Left lung (tissue), 10 donors: ENCODE measurements around the gene PSMB4. TPM values are rescaled to one million over a fixed set of nuclear protein-coding genes. Genes with fewer than 3 reads are reported as not detected.
"Not testable (repeated sequence)": the region's sequence is repeated elsewhere in the genome, so short reads cannot be mapped to it uniquely, and the experiment has no call there.

ENCODE experiments used
- ATAC-seq: fragments of 200-7000 bp; cut with Tn5 transposase; one replicate; pipeline ENCODE4 v1.9.1; 2020; ENCODE audit warnings: moderate library complexity
- DNase-seq, 4 donors: peaks; one replicate each; pipeline ENCODE4 v3.0.0-alpha.2; 2013 to 2020
- H3K27ac ChIP-seq, 2 donors: fragments of 200-600 bp; sonication (generic) in 1 of 2; one replicate each; pipeline versions ENCODE4 v1.5.0 to v1.8.0; 2020 to 2021
- H3K27me3 ChIP-seq, 2 donors: fragments of 200-600 bp; sonication (generic) in 1 of 2; one replicate each; pipeline versions ENCODE4 v1.5.0 to v1.8.0; 2020 to 2021
- H3K36me3 ChIP-seq, 2 donors: fragments of 200-600 bp; sonication (generic) in 1 of 2; one replicate each; pipeline versions ENCODE4 v1.5.0 to v1.8.0; 2020 to 2021
- H3K4me1 ChIP-seq, 2 donors: fragments of 200-600 bp; one replicate each; pipeline ENCODE4 v1.8.0; 2021
- H3K4me3 ChIP-seq, 2 donors: fragments of 200-600 bp; sonication (generic) in 1 of 2; one replicate each; pipeline versions ENCODE4 v1.5.0 to v1.8.0; 2020 to 2021; ENCODE audit warnings: mild to moderate bottlenecking in 1 of 2
- H3K9me3 ChIP-seq, 2 donors: fragments of 200-600 bp; sonication (generic) in 1 of 2; one replicate each; pipeline versions ENCODE4 v1.5.0 to v1.8.0; 2020 to 2021
- intact Hi-C, 2 donors: fragments of 100-400 bp; cut with DNase I; formaldehyde crosslinking; loops; one replicate each; pipeline versions ENCODE4 v1.11.2 to v1.14.2; 2022
- polyA plus RNA-seq, 6 donors: library from polyadenylated mRNA; unstranded; fragments of 120-200 nt; gene quantifications; one replicate each; pipeline ENCODE4 v1.2.1, GENCODE V29; 2013; ENCODE audit not compliant: insufficient read length in 6 of 6
- total RNA-seq, 2 donors: library from RNA; stranded (reverse); fragmentation: NEBNext Ultra II Directional; extraction: Animal tissue kit (Norgen Biotek cat#: 25700); gene quantifications; one replicate each; pipeline ENCODE4 v1.2.1, GENCODE V29; 2021
- TF ChIP-seq, protein P1 (sequence below), 2 donors: fragments of 200-600 bp; sonication (generic) in 1 of 2; IDR thresholded peaks; one replicate each; pipeline versions ENCODE4 v1.5.0 to v1.8.0; 2021; ENCODE audit warnings: antibody characterized with exemption in 2 of 2
- donor health status: DM: no; HTN: yes; CAD: no.
- donor health status: DM: no; HTN: no; CAD: no.

The PSMB4 gene
- total and polyA plus RNA-seq, 8 donors: 166 to 249 (median 219) TPM

DNA sequence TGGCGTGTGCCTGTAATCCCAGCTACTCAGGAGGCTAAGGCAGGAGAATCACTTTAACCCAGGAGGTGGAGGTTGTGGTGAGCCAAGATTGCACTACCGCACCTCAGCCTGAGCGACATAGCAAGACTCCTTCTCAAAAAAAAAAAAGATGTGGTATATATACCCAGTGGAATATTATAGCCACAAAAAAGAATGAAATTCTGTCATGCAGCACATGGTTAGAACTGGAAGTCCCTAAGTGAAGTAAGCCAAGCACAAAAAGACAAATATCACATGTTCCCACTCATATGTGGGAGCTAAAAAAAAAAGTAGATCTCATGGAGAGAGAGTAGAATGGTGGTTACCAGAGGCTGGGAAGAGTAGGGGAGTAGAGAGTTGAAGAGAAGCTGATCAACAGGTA, 18.7 kb downstream of the PSMB4 start:
- DNase-seq (no peak), ATAC-seq (no peak)
- intact Hi-C loops: no loop called here
- Histone ChIP-seq H3K36me3 (peaks cover 0 to 96% of the 10 kb centered on the region in 2 donors), H3K4me1 (no peaks in the 10 kb centered on the region), H3K4me3 (no peak overlapping the region), H3K9me3 (no peaks in the 10 kb centered on the region), H3K27ac (no peak overlapping the region), H3K27me3 (no peaks in the 10 kb centered on the region)
- TF ChIP-seq, protein P1, sequence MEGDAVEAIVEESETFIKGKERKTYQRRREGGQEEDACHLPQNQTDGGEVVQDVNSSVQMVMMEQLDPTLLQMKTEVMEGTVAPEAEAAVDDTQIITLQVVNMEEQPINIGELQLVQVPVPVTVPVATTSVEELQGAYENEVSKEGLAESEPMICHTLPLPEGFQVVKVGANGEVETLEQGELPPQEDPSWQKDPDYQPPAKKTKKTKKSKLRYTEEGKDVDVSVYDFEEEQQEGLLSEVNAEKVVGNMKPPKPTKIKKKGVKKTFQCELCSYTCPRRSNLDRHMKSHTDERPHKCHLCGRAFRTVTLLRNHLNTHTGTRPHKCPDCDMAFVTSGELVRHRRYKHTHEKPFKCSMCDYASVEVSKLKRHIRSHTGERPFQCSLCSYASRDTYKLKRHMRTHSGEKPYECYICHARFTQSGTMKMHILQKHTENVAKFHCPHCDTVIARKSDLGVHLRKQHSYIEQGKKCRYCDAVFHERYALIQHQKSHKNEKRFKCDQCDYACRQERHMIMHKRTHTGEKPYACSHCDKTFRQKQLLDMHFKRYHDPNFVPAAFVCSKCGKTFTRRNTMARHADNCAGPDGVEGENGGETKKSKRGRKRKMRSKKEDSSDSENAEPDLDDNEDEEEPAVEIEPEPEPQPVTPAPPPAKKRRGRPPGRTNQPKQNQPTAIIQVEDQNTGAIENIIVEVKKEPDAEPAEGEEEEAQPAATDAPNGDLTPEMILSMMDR (IDR thresholded peaks at IDR 0.05): no peak

DNA sequence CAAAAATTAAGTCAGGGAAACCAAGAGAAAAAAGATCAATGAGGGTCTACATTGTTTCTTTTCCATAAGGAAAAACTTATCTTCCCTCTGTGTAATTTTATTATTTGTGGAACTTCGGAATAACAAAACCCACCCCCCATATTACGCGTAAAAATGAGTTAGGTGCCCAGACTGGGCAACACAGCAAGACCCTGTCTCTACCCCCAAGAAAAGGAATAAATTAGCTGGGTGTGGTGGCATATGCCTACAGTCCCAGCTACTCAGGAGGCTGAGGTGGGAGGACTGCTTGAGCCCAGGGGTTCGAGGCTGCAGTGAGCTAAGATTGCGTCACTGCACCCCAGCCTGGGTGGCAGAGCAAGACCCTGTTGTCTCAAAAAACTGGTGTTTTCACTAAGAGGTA, 20.4 kb downstream of the PSMB4 start:
- H3K27ac ChIP-seq: no peak overlapping the region

DNA sequence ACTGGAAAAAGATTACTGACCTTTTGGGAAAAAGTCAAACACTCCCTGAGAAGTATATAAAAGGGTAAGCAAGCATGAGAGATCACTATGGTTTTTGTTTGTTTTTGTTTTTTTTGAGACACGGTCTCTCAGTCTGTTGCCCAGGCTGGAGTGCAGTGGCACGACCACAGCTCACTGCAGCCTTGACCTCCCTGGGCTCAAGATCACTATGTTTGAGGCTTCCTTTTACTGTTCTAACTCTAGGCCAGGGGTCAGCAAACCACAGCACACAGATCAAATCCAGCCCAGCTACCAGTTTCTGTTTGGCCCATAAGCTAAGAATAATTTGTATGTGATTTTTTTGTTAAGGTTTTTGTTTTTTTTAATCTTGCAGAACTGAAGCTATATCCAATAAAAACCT, 25.7 kb downstream of the PSMB4 start:
- H3K27ac ChIP-seq: no peak overlapping the region
- H3K36me3 ChIP-seq: peaks cover 0 to 98% of the 10 kb centered on the region in 2 donors
- no peaks in the 10 kb centered on the region for H3K9me3 ChIP-seq
- TF ChIP-seq, protein P1 (IDR thresholded peaks at IDR 0.05): no peak
- intact Hi-C loops: no loop called here
- no peaks in the 10 kb centered on the region for H3K4me1 ChIP-seq
- no peak overlapping the region for H3K4me3 ChIP-seq
- H3K27me3 ChIP-seq: no peaks in the 10 kb centered on the region
- ATAC-seq (no peak), DNase-seq (no peak)

More for the DNA sequence above, 20.4 kb downstream of the PSMB4 start:
- Histone ChIP-seq H3K27me3 (no peaks in the 10 kb centered on the region), H3K36me3 (peaks cover 0 to 97% of the 10 kb centered on the region in 2 donors), H3K4me3 (no peak overlapping the region), H3K4me1 (no peaks in the 10 kb centered on the region), H3K9me3 (no peaks in the 10 kb centered on the region)
- DNase-seq: no peak
- TF ChIP-seq, protein P1 (IDR thresholded peaks at IDR 0.05): no peak
- ATAC-seq: no peak
- intact Hi-C loops: no loop called here

DNA sequence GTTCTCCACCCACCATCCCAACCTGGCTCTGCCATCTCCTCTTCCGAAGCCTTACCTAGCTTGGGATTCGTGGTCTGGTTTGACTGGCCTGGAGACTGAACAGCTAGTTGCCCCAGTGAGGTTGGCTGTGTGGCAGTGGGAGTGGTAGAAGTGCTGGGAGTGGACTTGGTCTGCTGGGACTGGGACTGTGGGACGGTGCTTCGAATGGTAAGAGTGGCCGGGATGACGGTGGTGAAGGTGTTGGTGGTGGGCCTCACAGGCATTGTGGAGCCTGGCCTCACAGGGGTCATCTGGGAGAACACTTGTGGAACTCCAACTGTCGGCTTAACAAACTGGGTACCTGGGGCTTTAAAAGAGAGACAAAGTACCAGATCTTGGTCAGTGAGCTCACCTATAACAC, 28.7 kb downstream of the PSMB4 start:
- DNase-seq (no peak), ATAC-seq (no peak)
- Histone ChIP-seq H3K27ac (no peak overlapping the region), H3K27me3 (no peaks in the 10 kb centered on the region), H3K9me3 (no peaks in the 10 kb centered on the region), H3K36me3 (peaks cover 0 to 74% of the 10 kb centered on the region in 2 donors), H3K4me3 (no peak overlapping the region), H3K4me1 (no peaks in the 10 kb centered on the region)
- TF ChIP-seq, protein P1 (IDR thresholded peaks at IDR 0.05): no peak
- intact Hi-C loops: no loop called here

DNA sequence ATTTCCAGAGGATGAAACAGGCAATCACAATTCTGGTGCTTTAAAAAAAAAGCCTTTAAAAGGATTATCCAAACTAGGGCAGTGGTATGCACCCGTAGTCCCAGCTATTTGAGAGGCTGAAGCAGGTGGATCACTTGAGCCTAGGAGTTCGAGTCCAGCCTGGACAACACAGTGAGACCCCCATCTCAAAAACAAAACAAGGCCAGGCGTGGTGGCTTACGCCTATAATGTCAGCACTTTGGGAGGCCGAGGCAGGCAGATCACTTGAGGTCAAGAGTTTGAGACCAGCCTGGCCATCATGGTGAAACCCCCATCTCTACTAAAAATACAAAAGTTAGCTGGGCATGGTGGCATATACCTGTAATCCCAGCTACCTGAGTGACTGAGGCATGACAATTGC, 34.5 kb downstream of the PSMB4 start:
- peaks cover 9 to 39% of the 10 kb centered on the region in 2 donors for H3K4me1 ChIP-seq
- H3K9me3 ChIP-seq, intact Hi-C loops, H3K4me3 ChIP-seq, DNase-seq, H3K27me3 ChIP-seq, ATAC-seq: not testable (repeated sequence)
- peak overlapping the region in 1 of 2 donors; percentile 18 for H3K27ac ChIP-seq
- peaks cover 0 to 31% of the 10 kb centered on the region in 2 donors for H3K36me3 ChIP-seq

DNA sequence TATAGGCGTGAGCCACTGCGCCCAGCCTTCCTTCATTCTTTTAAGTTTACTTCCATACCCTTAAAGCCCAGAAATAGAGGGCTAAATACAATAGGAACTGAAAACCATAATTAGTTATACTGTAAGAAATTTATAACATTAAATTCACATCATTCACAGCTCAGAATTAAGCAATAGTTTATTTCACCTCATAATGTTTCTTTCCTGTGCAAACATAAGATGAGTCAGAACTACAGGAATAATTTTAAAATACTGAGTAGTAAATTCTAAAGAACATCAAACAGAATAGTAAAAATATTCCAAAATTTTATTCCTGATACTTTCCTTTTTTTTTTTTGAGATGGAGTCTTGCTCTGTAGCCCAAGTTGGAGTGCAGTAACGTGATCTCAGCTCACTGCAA, 35.8 kb downstream of the PSMB4 start:
- no peak overlapping the region for H3K4me3 ChIP-seq
- TF ChIP-seq, protein P1 (IDR thresholded peaks at IDR 0.05): no peak
- DNase-seq: peak in 1 of 4 donors; percentile 8
- H3K9me3 ChIP-seq: no peaks in the 10 kb centered on the region
- H3K36me3 ChIP-seq: peaks cover 0 to 18% of the 10 kb centered on the region in 2 donors
- peak overlapping the region in 1 of 2 donors; percentile 18 for H3K27ac ChIP-seq
- H3K27me3 ChIP-seq: no peaks in the 10 kb centered on the region
- intact Hi-C loops: no loop called here
- peaks cover 9 to 46% of the 10 kb centered on the region in 2 donors for H3K4me1 ChIP-seq
- peak; percentile 33 for ATAC-seq
